ENCODE measurements around the gene FCRL4.

The FCRL4 gene

GRCh38 chr1:157597959-157598667 is at the start of gene FCRL4:
Gene FCRL4, minus strand, starts transcription at chr1:157598085. Its CDS starts 141 bp downstream, at chr1:157597944.
- FAIRE-seq (no peak), DNase-seq (ENCODE audit: insufficient read length, low spot score) (no peak)

GRCh38 chr1:157646144-157646543 is 48.3 kb upstream of the FCRL4 start:
- DNase-seq (ENCODE audit: insufficient read length, low spot score): no peak
- no peak for FAIRE-seq
- no peak for TF ChIP-seq POLR2A (IDR thresholded peaks at IDR 0.05; ENCODE audit: low read depth, low read length)

More at GRCh38 chr1:157597959-157598667, at the start of gene FCRL4:
- TF ChIP-seq POLR2A (IDR thresholded peaks at IDR 0.05; ENCODE audit: low read depth, low read length): no peak

- DNase-seq (ENCODE audit: insufficient read length, low spot score) (no peak), FAIRE-seq (no peak)
- no peak for TF ChIP-seq POLR2A (IDR thresholded peaks at IDR 0.05; ENCODE audit: low read depth, low read length)
Measured at GRCh38 chr1:157641177-157641576, 43.3 kb upstream of the FCRL4 start.

GRCh38 chr1:157639800-157640199 is 41.9 kb upstream of the FCRL4 start:
- no peak for DNase-seq (ENCODE audit: insufficient read length, low spot score)
- no peak for FAIRE-seq
- no peak for TF ChIP-seq POLR2A (IDR thresholded peaks at IDR 0.05; ENCODE audit: low read depth, low read length)

- no peak for TF ChIP-seq POLR2A (IDR thresholded peaks at IDR 0.05; ENCODE audit: low read depth, low read length)
- FAIRE-seq: no peak
- no peak for DNase-seq (ENCODE audit: insufficient read length, low spot score)
Measured at GRCh38 chr1:157628773-157629172, 30.9 kb upstream of the FCRL4 start.

GRCh38 chr1:157626099-157626498 is 28.2 kb upstream of the FCRL4 start:
- DNase-seq (ENCODE audit: insufficient read length, low spot score) (no peak), FAIRE-seq (no peak)
- no peak for TF ChIP-seq POLR2A (IDR thresholded peaks at IDR 0.05; ENCODE audit: low read depth, low read length)

GRCh38 chr1:157624471-157624870 is 26.6 kb upstream of the FCRL4 start:
- FAIRE-seq: no peak
- no peak for TF ChIP-seq POLR2A (IDR thresholded peaks at IDR 0.05; ENCODE audit: low read depth, low read length)
- no peak for DNase-seq (ENCODE audit: insufficient read length, low spot score)

GRCh38 chr1:157622471-157622870 is 24.6 kb upstream of the FCRL4 start:
- FAIRE-seq: no peak
- DNase-seq (ENCODE audit: insufficient read length, low spot score): no peak
- TF ChIP-seq POLR2A (IDR thresholded peaks at IDR 0.05; ENCODE audit: low read depth, low read length): no peak

GRCh38 chr1:157618190-157618589 is 20.3 kb upstream of the FCRL4 start:
- no peak for FAIRE-seq
- no peak for TF ChIP-seq POLR2A (IDR thresholded peaks at IDR 0.05; ENCODE audit: low read depth, low read length)
- DNase-seq (ENCODE audit: insufficient read length, low spot score): no peak

- no peak for TF ChIP-seq POLR2A (IDR thresholded peaks at IDR 0.05; ENCODE audit: low read depth, low read length)
- DNase-seq (ENCODE audit: insufficient read length, low spot score) (no peak), FAIRE-seq (no peak)
Measured at GRCh38 chr1:157600236-157600635, 2.4 kb upstream of the FCRL4 start.

GRCh38 chr1:157596384-157596783 is 1.5 kb downstream of the FCRL4 start:
- DNase-seq (ENCODE audit: insufficient read length, low spot score) (no peak), FAIRE-seq (no peak)
- TF ChIP-seq POLR2A (IDR thresholded peaks at IDR 0.05; ENCODE audit: low read depth, low read length): no peak

- DNase-seq (ENCODE audit: insufficient read length, low spot score) (no peak), FAIRE-seq (no peak)
- no peak for TF ChIP-seq POLR2A (IDR thresholded peaks at IDR 0.05; ENCODE audit: low read depth, low read length)
Measured at GRCh38 chr1:157595356-157595755, 2.5 kb downstream of the FCRL4 start.

GRCh38 chr1:157585984-157586383 is 11.9 kb downstream of the FCRL4 start:
- DNase-seq (ENCODE audit: insufficient read length, low spot score): no peak
- no peak for FAIRE-seq
- no peak for TF ChIP-seq POLR2A (IDR thresholded peaks at IDR 0.05; ENCODE audit: low read depth, low read length)

GRCh38 chr1:157584503-157584902 is 13.4 kb downstream of the FCRL4 start:
- FAIRE-seq: no peak
- no peak for DNase-seq (ENCODE audit: insufficient read length, low spot score)
- no peak for TF ChIP-seq POLR2A (IDR thresholded peaks at IDR 0.05; ENCODE audit: low read depth, low read length)

- FAIRE-seq (no peak), DNase-seq (ENCODE audit: insufficient read length, low spot score) (no peak)
- TF ChIP-seq POLR2A (IDR thresholded peaks at IDR 0.05; ENCODE audit: low read depth, low read length): no peak
Measured at GRCh38 chr1:157580828-157581210, 17.1 kb downstream of the FCRL4 start.
